ENCODE measurements around the gene CEP63.

GRCh38 chr3:134487406-134487805 is 1.5 kb downstream of the CEP63 start:
- TF ChIP-seq, protein P1, sequence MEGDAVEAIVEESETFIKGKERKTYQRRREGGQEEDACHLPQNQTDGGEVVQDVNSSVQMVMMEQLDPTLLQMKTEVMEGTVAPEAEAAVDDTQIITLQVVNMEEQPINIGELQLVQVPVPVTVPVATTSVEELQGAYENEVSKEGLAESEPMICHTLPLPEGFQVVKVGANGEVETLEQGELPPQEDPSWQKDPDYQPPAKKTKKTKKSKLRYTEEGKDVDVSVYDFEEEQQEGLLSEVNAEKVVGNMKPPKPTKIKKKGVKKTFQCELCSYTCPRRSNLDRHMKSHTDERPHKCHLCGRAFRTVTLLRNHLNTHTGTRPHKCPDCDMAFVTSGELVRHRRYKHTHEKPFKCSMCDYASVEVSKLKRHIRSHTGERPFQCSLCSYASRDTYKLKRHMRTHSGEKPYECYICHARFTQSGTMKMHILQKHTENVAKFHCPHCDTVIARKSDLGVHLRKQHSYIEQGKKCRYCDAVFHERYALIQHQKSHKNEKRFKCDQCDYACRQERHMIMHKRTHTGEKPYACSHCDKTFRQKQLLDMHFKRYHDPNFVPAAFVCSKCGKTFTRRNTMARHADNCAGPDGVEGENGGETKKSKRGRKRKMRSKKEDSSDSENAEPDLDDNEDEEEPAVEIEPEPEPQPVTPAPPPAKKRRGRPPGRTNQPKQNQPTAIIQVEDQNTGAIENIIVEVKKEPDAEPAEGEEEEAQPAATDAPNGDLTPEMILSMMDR (conservative IDR thresholded peaks at IDR 0.05; ENCODE audit: low read depth in 2 of 2), result no peak
- TF ChIP-seq POLR2AphosphoS5 (IDR thresholded peaks at IDR 0.05; ENCODE audit: low read depth) (no peak), EZH2phosphoT487 (IDR thresholded peaks at IDR 0.05; ENCODE audit: unreplicated experiment) (no peak)
